Stomach smooth muscle (tissue), 2 donors: Measurements from ENCODE around the gene C4orf51.

ENCODE experiments used
- H3K27ac ChIP-seq: one replicate; pipeline ENCODE4 v1.7.0; 2013; ENCODE audit warnings: mild to moderate bottlenecking, low read length, inconsistent platforms
- H3K27me3 ChIP-seq, 2 donors: one replicate each; pipeline ENCODE4 v1.7.0; 2013; ENCODE audit warnings: low read length in 2 of 2; ENCODE audit not compliant: insufficient read depth in 2 of 2, control insufficient read depth in 1 of 2
- H3K36me3 ChIP-seq, 2 donors: one replicate each; pipeline ENCODE4 v1.7.0; 2013; ENCODE audit warnings: low read length in 2 of 2; ENCODE audit not compliant: control insufficient read depth in 2 of 2, insufficient read depth in 2 of 2
- H3K4me1 ChIP-seq: one replicate; pipeline ENCODE4 v1.7.0; 2013; ENCODE audit warnings: low read length; ENCODE audit not compliant: control insufficient read depth, insufficient read depth
- H3K4me3 ChIP-seq, 2 donors: one replicate each; pipeline ENCODE4 v1.7.0; 2013; ENCODE audit warnings: low read length in 2 of 2
- H3K9ac ChIP-seq, 2 donors: one replicate each; pipeline ENCODE4 v1.7.0; 2013; ENCODE audit warnings: low read length in 2 of 2, mild to moderate bottlenecking in 1 of 2
- H3K9me3 ChIP-seq, 2 donors: one replicate each; pipeline ENCODE4 v1.7.0; 2013; ENCODE audit warnings: low read length in 2 of 2; ENCODE audit not compliant: control insufficient read depth in 2 of 2
- donor health status: healthy.
- donor health status: Pancreatic carcinoma.

C4orf51 gene

DNA sequence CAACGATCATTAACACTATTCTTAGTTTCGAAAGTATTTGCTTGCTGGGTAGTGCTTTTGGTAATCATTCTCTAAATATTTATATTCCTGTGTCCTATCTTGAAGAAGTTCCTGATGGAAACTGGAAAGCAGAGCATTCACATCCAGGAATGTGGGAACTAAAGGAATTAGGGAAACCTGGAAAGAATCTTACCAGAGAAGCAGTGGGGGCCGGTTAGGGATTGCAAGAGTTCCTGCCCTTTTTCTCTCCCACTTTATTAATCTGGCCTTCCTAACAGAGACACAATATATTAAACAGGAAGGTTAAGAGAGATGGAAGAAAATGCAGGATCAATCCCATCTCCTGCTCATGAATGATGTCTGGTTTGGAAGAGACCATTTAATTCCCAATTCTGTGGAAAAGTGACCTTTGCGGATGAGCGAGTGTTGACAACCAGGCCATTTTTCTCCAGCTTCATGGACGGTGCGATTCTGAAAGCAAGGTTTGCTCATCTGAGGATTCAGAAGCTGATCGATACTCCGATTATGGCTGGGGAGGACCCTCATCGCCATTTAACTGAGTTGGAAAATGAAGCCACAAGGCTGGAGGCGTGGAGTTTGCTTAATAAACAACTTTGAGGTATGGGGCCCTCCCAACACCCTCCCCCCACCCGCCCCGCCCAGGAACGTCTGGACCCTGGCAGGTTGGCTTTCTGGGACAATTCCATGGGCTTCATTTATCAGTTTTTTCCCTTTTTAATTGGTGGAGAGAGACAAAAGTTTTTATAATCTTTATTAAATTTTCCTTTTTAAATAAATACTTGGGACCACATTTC is 52.3 kb downstream of the C4orf51 start:
- peak overlapping the region; percentile 69 for H3K27ac ChIP-seq

DNA sequence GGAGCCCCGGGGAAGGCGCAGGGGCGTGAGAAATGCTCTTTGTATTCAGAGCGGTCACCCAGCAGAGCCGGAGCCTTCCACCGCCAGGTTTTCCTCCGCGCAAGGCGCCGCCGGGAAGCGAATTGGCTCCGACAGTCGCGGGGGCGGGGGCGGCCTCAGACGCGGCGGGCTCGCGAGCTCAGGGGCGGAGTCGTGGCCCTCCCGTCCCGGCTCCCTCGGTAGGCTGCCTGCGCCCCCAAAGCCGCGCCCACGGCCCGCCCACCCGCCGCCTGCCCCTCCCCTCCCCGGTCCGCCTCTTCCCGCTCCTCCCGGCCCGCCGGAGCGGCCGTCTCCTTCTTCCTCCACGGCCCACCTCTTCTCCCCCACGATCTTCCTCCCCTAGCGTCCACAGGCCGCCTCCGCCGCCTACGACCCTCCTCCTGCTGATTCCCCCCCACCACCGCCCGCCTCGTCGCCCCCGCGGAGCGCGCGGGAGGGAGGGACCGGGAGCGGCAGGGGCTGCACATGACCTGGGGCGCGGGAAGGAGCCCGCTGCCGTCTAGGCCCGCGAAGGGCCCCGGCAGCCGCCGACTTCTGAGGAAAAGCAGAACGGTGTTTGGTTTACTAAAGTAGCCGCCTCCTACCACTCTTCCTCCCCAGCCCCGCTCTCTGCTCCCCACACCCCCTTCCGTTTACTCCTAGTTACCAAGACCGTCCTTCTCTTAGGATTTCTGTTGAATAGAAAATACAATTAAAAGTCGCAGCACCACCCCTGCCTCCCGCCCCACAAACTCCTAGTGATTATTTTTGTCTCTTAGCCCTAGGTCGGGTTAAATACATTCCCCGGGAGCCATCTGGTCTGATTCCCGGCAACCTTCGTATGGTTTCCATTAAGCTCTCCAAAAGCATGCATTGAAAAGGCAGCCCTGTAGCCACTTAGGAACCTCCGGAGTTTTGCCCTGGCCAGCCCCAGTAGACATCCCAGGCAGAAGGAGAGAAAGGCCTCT is 53.2 kb downstream of the C4orf51 start:
- peak overlapping the region; percentile 74 to 86 for H3K9ac ChIP-seq
- peaks cover 40% of the 10 kb centered on the region for H3K4me1 ChIP-seq

More for the DNA sequence above, 52.3 kb downstream of the C4orf51 start:
- Histone ChIP-seq H3K9me3 (no peaks in the 10 kb centered on the region), H3K4me3 (peak overlapping the region in 1 of 2 donors; percentile 69), H3K4me1 (peaks cover 40% of the 10 kb centered on the region), H3K9ac (peak overlapping the region in 1 of 2 donors; percentile 74), H3K27me3 (no peaks in the 10 kb centered on the region), H3K36me3 (no peaks in the 10 kb centered on the region)

DNA sequence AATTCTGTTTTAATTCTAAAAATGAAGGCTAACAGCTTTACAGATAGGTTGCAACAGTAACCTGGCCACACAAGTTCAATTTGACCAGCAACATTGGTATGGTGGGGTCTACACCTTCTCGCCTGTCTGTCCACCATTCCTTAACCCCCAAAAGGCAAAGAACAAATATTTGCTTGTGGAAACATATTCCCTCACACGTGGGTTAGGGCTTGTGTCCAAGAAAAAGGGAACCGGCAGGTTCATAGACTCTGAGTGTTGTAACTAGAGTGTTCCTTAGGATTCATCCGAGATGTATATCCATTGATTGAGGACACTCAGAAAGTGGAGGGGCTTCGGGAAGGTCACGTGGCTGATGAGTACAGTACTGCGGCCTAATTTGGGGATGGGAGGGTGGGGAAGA is 54.1 kb downstream of the C4orf51 start:
- Histone ChIP-seq H3K27ac (peak overlapping the region; percentile 98), H3K9me3 (no peaks in the 10 kb centered on the region), H3K27me3 (no peaks in the 10 kb centered on the region), H3K36me3 (no peaks in the 10 kb centered on the region), H3K9ac (peak overlapping the region; percentile 72 to 86), H3K4me3 (peak overlapping the region; percentile 59 to 76), H3K4me1 (peaks cover 40% of the 10 kb centered on the region)

More for the DNA sequence above, 53.2 kb downstream of the C4orf51 start:
- H3K36me3 ChIP-seq = no peaks in the 10 kb centered on the region
- peak overlapping the region; percentile 98 for H3K27ac ChIP-seq
- H3K4me3 ChIP-seq = peak overlapping the region; percentile 59 to 76
- H3K27me3 ChIP-seq = no peaks in the 10 kb centered on the region
- H3K9me3 ChIP-seq = no peaks in the 10 kb centered on the region

DNA sequence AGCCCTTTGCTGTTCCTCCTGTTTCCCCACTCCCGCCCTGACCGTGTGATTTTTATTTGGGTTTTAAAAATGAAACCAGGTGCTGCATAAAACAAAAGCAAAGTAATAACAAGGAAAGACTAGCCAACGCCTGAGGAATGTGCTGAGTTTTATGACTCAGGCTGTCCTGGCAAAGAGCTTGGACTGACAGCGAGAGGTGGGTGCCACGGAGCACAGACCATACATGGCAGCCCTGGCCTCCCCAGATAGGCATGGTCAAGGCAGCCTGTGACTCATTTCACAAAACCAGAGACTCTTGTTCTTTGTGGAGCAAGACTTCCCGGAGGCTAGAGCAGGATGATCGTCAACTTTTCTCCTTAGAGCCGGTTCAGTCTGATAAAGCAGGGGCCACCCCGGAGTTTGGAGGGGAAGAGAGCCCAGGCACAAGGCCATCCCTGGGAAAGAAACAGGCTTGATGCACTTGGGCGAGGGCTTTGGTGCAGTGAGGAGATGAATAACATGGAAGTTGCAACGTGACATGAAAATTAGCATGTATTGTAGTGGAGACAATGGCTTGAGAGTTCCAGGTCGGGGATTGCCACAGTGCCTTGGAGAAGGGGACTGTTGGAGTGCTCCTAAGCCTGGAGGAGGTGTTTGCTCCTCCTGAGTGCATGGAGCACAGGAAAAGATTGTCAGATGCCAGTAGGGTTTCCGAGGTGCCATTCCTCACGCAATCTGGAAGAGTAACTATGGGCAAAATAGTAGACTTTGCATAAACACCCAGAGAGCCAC is 54.8 kb downstream of the C4orf51 start:
- Histone ChIP-seq H3K4me3 (peak overlapping the region; percentile 59 to 76), H3K27me3 (no peaks in the 10 kb centered on the region), H3K4me1 (peaks cover 43% of the 10 kb centered on the region), H3K27ac (peak overlapping the region; percentile 98), H3K36me3 (no peaks in the 10 kb centered on the region), H3K9me3 (no peaks in the 10 kb centered on the region), H3K9ac (peak overlapping the region; percentile 72 to 86)

DNA sequence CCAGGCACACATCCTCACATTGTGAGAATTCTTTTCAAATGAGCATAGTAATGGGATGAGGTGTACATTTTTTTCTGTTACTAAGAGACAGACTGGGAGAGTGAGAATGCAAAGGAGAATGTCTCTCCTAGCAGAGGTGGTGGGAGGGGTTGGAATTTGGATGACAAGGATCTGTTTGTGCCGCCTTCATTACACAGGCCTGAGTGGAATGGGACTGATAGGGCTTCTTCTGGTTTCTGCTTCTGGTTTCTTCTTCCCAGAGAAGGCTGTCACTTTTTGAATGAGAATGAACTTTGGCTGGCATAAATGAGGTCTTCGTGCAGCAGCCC is 55.4 kb downstream of the C4orf51 start:
- Histone ChIP-seq H3K27ac (peak overlapping the region; percentile 98), H3K9ac (peak overlapping the region in 1 of 2 donors; percentile 86), H3K4me1 (peaks cover 45% of the 10 kb centered on the region)

DNA sequence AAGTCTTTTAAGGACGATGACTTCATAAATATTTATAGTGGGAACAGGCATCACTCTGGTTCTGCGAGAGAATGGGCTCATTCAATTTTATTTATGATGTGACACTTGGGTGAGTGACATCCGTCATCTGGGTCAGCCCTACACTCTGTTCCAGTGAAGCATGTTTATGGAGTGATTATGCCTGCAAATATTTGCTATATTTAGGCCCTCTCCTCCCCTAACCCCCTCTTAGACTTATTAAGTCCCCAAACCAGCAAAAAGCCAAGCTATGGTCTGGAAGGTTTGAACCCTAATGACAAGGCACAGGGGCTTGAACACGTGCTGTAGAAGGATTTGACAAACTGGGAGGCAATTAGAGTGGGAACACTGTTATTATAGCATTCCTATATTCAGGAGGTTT is 55.9 kb downstream of the C4orf51 start:
- H3K9ac ChIP-seq = peak overlapping the region in 1 of 2 donors; percentile 86
- H3K9me3 ChIP-seq = no peaks in the 10 kb centered on the region
- H3K36me3 ChIP-seq = no peaks in the 10 kb centered on the region
- peak overlapping the region; percentile 98 for H3K27ac ChIP-seq
- peak overlapping the region in 1 of 2 donors; percentile 52 for H3K4me3 ChIP-seq
- no peaks in the 10 kb centered on the region for H3K27me3 ChIP-seq
- peaks cover 44% of the 10 kb centered on the region for H3K4me1 ChIP-seq

More for the DNA sequence above, 55.4 kb downstream of the C4orf51 start:
- no peaks in the 10 kb centered on the region for H3K9me3 ChIP-seq
- no peaks in the 10 kb centered on the region for H3K27me3 ChIP-seq
- H3K36me3 ChIP-seq = no peaks in the 10 kb centered on the region
- H3K4me3 ChIP-seq = peak overlapping the region in 1 of 2 donors; percentile 76

DNA sequence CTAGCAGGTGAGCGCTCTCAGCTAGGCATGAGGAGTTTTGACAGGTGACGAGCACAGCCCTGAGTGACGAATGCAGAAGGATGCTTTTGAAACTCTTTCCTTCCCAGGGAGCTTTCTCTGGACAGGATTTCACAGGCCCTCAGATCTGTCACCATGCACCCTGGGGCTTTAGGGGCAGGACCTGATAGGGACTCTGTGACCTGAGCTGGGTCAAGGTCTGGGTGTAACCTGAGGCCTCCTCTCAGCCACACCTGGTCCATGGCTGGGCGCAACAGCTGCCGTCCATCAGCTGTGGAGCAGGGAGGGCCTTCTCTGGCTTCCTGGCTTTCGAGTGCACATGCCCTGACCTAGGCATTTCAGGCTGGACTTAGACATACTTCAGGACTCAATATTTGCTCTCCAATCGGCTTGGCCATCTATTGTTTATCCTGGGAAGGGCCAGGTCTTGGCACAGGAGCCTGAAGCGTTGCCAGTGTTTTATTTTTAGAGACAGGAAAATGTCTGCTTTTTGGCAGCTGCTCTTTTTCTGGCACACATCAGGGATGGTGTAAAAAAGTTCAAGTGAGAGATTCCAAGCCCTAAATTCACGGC is 56.4 kb downstream of the C4orf51 start:
- peak overlapping the region in 1 of 2 donors; percentile 12 for H3K9ac ChIP-seq
- no peaks in the 10 kb centered on the region for H3K9me3 ChIP-seq
- H3K27me3 ChIP-seq = no peaks in the 10 kb centered on the region
- peak overlapping the region; percentile 98 for H3K27ac ChIP-seq
- H3K4me1 ChIP-seq = peaks cover 39% of the 10 kb centered on the region
- H3K36me3 ChIP-seq = no peaks in the 10 kb centered on the region
- H3K4me3 ChIP-seq = peak overlapping the region in 1 of 2 donors; percentile 52

DNA sequence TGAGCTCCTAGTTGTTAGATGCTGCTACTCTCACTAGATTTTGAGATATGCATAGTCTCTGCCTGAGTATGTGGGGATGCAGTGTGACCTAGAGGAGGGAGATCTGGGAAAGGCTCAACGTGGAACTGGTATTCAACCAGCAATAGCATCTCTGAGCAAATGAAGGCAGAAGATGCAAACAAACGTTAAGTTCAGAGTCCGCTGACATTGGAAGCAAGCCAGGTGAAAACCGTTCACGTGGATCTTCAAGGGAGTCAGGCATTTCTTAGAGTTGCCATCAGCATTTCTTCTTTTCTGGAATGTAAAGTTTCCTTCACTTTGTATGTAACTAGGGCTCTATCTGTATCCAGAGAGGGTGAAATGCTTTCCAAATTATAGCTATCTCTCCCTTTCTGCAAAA is 59.9 kb downstream of the C4orf51 start:
- H3K9ac ChIP-seq = no peak overlapping the region
- no peaks in the 10 kb centered on the region for H3K27me3 ChIP-seq
- no peak overlapping the region for H3K27ac ChIP-seq
- H3K9me3 ChIP-seq = no peaks in the 10 kb centered on the region
- H3K36me3 ChIP-seq = no peaks in the 10 kb centered on the region
- peaks cover 22% of the 10 kb centered on the region for H3K4me1 ChIP-seq
- H3K4me3 ChIP-seq = no peak overlapping the region

DNA sequence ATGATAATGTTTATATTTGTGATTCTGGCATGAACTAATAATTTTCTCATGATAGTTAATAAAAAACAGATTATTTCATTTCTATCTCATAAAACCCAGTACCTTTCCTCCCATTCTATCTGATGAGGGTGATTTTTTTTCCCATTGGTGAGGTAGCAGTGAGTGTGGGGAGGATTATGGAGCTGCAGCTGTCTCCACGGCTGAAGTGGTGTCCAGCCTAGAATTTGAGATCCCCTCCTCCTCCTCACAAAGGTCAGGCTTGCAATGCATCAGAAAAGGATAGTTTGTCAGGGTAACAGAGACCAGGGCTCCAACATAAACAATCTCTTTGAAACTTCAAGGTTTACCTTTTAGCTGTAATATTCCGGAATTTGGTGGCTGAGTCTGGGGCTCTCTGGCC is 60.9 kb downstream of the C4orf51 start:
- Histone ChIP-seq H3K27me3 (no peaks in the 10 kb centered on the region), H3K4me3 (no peak overlapping the region), H3K36me3 (no peaks in the 10 kb centered on the region), H3K27ac (no peak overlapping the region), H3K9ac (no peak overlapping the region), H3K4me1 (peaks cover 15% of the 10 kb centered on the region), H3K9me3 (no peaks in the 10 kb centered on the region)

DNA sequence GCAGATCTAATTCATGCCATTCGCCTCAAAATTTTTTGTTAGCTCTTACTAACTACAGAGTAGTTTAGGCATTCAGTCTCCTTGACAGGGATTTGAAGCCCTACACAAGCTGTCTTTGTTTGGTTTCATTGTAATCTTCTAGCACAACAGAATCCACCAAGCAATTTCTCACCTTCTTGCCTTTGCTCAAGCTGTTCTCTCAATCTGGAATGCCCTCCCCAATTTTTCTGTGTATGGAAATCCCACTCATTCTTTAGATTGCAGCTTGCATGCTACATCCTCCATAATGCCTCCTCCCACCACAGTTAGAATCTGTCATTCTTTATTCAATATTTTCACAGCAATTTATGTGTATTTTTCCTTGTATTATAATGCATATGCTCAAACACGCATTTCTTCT is 63.7 kb downstream of the C4orf51 start:
- Histone ChIP-seq H3K9me3 (no peaks in the 10 kb centered on the region), H3K4me3 (no peak overlapping the region), H3K27ac (no peak overlapping the region), H3K4me1 (peaks cover 4% of the 10 kb centered on the region), H3K36me3 (no peaks in the 10 kb centered on the region), H3K27me3 (no peaks in the 10 kb centered on the region), H3K9ac (no peak overlapping the region)
